Urothelium cell line (cell line): Measurements from ENCODE around the gene DAPK3.
A peak's percentile ranks its signal among the peaks of the same experiment; 100 is the strongest.
"Not testable (repeated sequence)": the region's sequence is repeated elsewhere in the genome, so short reads cannot be mapped to it uniquely, and the experiment has no call there.

Experiments
- DNase-seq: peaks from one replicate; pipeline ENCODE4 v3.0.0; 2011; ENCODE audit warnings: low spot score, mixed read lengths
- FAIRE-seq: peaks from 2 replicates; lab custom pipeline; 2011; peaks lifted over from hg19 to GRCh38; lab: Jason Lieb, UNC

Gene DAPK3

GRCh38 chr19:4005436-4005835 is 34.5 kb upstream of the DAPK3 start:
- FAIRE-seq, DNase-seq: not testable (repeated sequence)

GRCh38 chr19:4000798-4001197 is 29.9 kb upstream of the DAPK3 start:
- not testable (repeated sequence) for DNase-seq, FAIRE-seq

DNA sequence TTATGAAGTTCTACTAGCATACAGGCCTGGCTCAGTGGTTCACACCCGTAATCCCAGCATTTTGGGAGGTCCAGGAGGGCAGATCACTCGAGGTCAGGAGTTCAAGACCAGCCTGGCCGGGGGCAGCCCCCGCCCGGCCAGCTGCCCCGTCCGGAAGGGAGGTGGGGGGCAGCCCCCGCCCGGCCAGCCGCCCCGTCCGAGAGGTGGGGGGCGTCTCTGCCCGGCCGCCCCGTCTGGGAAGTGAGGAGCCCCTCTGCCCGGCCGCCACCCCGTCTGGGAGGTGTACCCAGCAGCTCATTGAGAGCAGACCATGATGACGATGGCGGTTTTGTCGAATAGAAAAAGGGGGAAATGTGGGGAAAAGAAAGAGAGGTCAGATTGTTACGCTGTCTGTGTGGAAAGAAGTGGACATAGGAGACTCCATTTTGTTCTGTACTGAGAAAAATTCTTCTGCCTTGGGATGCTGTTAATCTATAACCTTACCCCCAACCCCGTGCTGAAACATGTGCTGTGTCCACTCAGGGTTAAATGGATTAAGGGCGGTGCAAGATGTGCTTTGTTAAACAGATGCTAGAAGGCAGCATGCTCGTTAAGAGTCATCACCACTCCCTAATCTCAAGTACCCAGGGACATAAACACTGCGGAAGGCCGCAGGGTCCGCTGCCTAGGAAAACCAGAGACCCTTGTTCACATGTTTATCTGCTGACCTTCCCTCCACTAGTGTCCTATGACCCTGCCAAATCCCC is 27.9 kb upstream of the DAPK3 start:
- FAIRE-seq, DNase-seq: not testable (repeated sequence)

- no peak for DNase-seq
- FAIRE-seq, result no peak
Observed at GRCh38 chr19:3995607-3996006, 24.7 kb upstream of the DAPK3 start.

GRCh38 chr19:3990815-3991117 is 19.9 kb upstream of the DAPK3 start:
- DNase-seq (no peak), FAIRE-seq (no peak)

DNA sequence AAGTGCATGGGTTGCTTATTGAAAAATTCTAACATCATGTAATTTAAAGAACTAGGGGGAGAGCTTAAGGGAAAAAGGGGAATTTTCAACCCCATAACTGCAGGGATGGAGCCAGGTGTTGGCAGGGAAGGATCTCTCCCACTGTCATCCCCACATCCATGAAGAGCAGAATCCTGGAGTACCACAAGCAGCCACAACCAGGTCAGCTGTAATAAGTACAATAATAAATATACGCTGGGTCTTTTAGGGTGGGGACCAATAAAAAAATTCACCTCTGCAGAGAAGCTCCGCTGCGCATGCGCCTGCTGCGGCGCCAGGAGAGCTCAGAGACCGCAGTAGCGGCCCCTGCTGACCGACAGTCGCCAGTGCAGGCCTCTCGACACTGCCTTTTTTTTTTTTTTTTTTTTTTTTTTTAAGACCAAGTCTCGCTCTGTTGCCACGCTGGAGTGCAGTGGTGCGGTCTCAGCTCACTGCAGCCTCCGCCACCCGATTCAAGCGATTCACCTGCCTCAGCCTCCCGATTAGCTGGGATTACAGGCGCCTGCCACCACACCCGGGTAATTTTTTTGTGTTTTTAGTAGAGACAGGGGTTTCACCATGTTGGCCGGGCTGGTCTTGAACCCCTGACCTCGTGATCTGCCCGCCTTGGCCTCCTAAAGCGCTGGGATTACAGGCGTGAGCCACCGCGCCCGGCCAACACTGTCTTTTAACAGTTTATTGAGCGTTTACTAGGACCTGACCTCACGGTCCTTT is 16.9 kb upstream of the DAPK3 start:
- peak; percentile 79 for DNase-seq
- no peak for FAIRE-seq

DNA sequence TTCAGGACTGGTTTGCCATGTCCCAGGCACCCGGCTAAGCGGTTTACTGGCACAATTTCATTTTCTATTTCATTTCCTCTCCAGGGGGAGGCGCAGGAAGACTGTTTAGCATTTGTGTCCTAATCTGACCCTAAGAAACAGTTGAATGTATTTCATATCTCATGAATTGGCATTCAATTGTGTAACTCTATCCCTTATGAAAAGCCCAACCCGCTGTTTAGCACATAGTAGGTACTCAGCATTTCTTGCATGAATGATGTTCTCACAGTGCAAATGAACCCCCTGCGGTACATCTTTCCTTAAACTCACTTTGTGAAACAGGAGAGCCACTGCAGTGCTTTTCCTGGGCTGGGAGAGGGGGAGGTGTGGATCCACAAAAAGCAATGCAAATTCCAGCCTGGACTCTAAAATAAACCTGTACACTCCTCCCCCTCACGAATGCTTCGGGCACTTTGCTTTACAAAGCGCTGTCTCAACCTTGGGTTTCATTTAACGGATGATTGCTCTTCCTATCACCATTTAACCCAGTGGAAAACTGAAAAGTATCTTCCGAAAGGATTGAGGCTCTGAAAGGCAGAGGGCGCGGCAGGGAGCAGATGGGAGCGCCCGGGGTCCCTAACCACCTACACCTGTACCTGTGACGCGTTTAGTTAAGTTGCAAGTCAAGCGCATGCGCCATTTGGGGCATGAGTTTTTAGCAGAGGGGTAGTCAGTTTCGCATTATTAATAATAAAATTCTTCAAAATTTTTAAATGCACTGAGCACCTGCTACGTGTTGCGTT is 15.6 kb upstream of the DAPK3 start:
- DNase-seq (peak; percentile 37), FAIRE-seq (no peak)

DNA sequence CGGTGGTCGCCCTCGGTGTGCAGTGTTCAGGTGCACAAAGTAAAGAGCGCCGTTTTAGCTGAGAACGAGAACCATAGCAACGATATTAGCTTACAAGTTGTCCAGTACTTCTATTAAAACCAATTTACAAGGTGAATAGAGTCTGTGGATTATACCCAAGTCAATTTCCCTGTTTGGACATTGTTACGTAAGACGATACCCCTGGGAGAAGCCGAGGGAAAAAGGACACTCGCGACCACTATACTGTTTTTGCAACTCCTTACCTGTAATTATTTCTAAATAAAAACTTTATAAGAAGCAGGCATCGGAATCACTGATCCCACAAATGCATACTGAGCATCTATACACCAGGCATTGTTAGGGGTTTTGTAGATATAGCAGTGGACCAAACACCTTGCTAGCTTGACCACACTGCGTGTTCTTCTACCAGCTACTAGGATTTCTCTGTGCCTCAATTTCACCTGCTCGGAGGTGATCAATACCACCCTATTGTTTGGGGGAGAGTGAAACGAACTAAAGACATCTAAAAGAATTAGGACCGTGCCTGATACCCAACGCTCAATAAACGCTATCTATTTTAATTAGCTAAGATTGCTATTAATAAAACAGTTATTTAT is 14.9 kb upstream of the DAPK3 start:
- FAIRE-seq (no peak), DNase-seq (no peak)

DNA sequence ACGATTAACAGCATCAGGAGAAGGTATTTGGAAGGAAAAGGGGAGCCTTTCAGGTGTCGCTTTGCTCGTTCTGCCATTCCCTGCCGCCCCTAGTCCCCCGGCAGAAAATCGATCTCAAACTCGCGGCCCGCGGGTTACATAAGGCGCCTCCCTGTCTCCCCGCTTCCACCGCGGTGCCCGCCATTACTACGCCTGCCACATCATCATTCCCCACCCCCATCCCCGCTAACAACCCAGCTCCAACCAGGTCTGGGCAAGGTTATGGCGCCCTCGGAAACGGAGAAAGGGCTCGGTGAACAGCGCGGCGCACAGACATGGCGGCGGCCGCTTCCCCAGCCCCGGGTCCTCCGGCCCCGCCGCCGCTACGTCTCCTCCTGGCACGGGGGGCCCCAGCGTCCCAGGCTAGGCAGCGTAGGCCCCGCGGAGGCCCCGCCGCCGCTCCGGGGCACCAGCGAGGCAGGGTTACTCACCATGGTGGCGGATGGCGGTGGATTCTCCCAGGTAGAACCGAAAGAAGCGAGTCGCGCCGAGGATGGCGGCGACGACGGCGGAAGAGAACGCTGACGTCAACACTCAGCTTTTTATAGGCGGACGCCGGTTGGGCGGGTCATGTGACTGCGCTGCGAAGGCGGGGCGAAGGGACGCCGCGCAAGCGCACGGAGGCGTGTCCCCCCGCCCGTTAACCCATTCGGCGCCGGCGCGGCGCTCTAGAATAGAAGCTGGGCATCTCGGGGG is 14.2 kb upstream of the DAPK3 start, which contains the start of gene EEF2:
EEF2 (minus strand) TSS at position 556 of the 735 bp plus-strand sequence; CDS start at position 473, 83 bp downstream.
- no peak for FAIRE-seq
- DNase-seq, result peak; percentile 88

DNA sequence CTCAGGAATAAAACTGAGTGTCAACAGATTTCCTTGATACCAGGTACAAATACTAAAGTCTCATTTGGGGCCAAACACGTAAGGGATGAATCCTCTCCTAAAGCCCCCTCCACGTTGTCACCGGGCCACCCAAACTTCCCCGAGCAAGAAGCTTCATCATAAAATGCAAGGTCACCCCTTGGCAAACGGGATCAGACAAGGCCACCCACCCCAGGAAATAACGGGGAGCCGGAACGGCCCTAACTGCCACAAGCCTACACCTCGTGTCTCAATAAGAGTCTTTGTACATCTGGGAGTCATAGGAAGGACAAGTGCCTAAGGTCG is 13.6 kb upstream of the DAPK3 start:
- DNase-seq, result no peak
- FAIRE-seq, result no peak

GRCh38 chr19:3983936-3984583 is 13.2 kb upstream of the DAPK3 start:
- DNase-seq (no peak), FAIRE-seq (no peak)

- no peak for DNase-seq
- FAIRE-seq, result no peak
Observed at GRCh38 chr19:3983542-3983914, 12.6 kb upstream of the DAPK3 start.

DNA sequence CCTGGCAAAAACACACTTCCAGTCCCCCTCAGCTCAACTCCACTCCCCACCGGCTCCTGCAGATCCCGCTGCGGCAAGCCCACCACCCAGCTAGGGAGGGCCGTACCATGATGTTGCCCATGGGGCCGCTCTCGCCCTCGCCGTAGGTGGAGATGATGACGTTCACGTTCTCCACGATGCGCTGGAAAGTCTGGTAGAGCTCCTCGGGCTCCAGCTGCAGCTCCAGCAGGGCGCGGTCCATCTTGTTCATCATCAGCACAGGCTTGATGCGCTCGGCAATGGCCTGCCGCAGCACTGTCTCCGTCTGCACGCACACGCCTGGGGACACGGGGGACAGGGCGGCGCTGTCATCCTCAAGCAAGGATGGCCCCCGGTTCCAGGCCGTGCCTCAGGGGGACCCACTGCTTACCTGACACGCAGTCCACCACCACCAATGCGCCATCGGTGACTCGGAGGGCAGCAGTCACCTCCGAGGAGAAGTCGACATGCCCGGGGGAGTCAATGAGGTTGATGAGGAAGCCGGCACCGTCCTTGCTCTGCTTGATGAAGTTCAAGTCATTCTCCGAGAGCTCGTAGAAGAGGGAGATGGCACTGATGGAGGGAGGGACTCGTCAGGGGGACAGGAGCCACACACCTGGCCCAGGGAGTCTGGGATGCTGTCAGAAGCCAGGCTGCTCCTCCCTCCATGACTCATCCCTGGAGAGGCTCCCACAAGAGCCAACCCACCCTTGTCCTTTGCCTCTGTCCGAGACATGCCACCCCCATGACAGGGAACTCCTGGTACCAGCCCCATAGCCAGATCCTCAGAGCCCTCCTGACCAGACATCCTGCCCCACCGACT is 12.0 kb upstream of the DAPK3 start:
- DNase-seq (peak; percentile 40), FAIRE-seq (no peak)

DNA sequence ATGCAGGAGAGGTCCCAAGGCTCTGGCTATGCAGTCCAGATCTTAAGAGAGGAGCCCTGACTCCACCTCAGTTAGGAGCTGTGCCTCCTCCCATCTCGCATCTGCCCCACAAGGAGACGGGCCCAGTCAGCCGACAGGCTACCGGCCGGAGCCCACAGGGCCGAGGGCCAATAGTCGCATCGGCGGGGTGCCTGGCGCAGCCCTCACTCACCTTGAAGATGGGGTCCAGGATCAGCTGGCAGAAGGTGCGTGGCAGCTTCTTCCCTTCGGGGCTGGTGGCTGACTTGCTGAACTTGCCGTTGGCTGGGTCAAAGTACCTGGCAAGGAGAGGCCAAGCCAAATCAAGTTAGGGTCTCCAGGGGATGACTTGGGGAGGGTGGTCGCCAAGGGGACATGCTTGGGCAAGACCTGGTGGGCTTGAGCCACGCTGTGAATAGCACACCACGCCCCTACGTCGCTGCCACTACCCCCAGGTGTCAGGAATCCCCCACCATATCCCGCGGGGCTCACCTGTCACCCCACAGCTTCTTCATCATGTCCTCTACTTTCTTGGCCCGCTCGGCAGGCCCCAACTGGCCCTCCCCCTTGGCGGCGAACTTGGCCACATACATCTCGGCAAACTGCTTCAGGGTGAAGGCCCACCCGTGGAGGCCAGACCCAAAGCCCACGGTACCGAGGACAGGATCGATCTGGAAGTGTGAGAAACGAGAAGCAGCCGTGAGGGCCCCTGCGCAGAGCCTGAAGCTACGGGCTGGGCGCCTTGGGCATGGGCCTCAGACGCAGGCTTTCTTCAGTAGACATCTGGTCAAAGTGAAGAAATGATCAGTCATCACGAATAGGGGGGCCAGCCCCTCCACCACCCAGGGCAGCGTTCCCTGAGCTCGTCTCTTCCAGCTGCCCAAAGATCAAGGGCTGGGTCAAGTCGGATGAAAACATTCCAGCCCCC is 11.1 kb upstream of the DAPK3 start:
- DNase-seq (no peak), FAIRE-seq (no peak)

GRCh38 chr19:3981373-3981735 is 10.5 kb upstream of the DAPK3 start:
- DNase-seq (no peak), FAIRE-seq (no peak)

DNA sequence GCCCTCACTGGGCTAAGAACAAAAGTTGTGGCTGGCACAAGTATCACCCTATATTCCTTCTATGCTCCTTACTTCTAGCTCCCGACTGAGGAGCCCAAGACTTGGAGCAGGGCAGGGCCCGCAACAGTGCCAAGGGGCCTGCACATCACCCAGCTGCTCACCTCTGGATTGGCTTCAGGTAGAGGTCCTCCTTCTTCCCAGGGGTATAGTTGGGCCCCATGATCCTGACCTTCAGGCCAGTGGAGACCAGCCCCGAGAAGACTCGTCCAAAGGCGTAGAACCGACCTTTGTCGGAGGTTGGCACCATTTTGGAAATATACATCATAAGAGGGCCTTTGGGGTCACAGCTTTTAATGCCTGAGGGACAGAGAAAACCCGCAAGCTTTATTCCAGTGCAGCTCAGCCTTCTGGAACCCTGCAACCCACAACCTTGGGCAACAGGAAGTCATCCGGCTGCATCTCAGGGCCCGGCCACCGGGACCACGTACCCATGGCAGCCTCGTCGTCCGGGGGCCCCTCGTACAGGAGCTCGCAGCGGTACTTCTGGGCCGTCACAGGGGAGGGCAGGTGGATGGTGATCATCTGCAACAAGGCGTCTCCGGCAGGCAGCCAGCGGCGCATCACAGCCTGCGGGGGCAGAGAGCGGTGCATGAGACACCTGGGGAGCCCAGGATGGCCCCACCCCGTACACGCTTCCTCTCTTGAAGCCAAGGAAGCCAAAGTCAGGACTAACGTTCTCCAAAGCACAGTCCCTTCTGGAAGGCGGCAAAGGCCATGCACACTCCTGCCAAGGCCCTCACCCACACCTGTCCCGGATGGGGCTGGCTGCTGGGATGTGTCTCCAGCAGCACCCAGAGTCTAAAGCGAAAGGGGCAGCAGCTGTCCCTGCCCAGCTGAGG is 9.7 kb upstream of the DAPK3 start:
- no peak for DNase-seq
- no peak for FAIRE-seq

DNA sequence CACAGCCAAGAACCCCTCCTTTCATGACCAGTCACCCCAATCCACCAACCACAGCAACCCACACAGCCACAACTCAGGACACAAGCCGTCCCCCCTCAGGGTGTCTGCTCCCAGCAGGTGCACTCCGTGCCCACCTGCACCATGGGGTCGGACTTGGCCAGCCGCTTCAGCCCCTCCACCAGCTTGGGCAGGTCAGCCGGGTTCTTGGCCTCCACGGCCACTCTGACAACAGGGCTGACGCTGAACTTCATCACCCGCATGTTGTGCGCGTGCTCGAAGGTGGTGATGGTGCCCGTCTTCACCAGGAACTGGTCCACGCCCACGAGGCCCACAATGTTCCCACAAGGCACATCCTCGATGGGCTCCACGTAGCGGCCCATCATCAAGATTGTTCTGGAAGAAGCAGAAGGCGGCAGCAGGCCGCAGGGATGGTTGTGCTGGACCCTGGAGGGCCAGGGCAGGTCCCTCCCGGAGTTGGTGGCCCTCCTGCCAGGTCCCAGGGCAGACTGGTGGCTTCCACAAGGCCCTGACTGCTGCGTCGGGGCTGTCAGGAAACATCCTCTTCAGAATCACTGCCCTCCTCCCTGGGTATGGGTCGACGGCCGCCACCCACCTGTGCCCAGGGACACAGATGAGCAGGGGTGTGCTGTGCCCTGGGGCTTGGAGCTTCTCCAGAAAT is 8.9 kb upstream of the DAPK3 start:
- DNase-seq, result no peak
- no peak for FAIRE-seq
